HPDE6-E6E7 (cell line): ENCODE measurements around the gene ABCB9.
"Not testable (repeated sequence)": the region's sequence is repeated elsewhere in the genome, so short reads cannot be mapped to it uniquely, and the experiment has no call there.

ENCODE experiments used
- DNase-seq: peaks from one replicate; pipeline ENCODE4 v3.0.0; 2011; ENCODE audit warnings: missing footprints; ENCODE audit errors: extremely low spot score

ABCB9 gene

GRCh38 chr12:122895320-122895703 is 71.0 kb downstream of the ABCB9 start:
- no peak for DNase-seq

- no peak for DNase-seq
Measured at GRCh38 chr12:122894193-122895121, 71.8 kb downstream of the ABCB9 start.

GRCh38 chr12:122893208-122894153 is 72.8 kb downstream of the ABCB9 start:
- DNase-seq: no peak

GRCh38 chr12:122892724-122893123 is 73.5 kb downstream of the ABCB9 start:
- not testable (repeated sequence) for DNase-seq

GRCh38 chr12:122891661-122892525 is 74.4 kb downstream of the ABCB9 start:
- DNase-seq: no peak

- no peak for DNase-seq
Measured at GRCh38 chr12:122889761-122890520, 76.3 kb downstream of the ABCB9 start.

GRCh38 chr12:122888232-122888752 is 78.0 kb downstream of the ABCB9 start:
- DNase-seq: peak; percentile 90

GRCh38 chr12:122887819-122888212 is 78.4 kb downstream of the ABCB9 start:
- no peak for DNase-seq

- DNase-seq: peak; percentile 86
Measured at GRCh38 chr12:122886851-122887818, 79.1 kb downstream of the ABCB9 start.

GRCh38 chr12:122886161-122886560 is 80.1 kb downstream of the ABCB9 start:
- DNase-seq: no peak

GRCh38 chr12:122884860-122885259 is 81.4 kb downstream of the ABCB9 start:
- DNase-seq: no peak

- DNase-seq: no peak
Measured at GRCh38 chr12:122884091-122884826, 82.0 kb downstream of the ABCB9 start.

- DNase-seq: no peak
Measured at GRCh38 chr12:122882908-122883558, 83.2 kb downstream of the ABCB9 start.

- DNase-seq: no peak
Measured at GRCh38 chr12:122880668-122881067, 85.6 kb downstream of the ABCB9 start.

- DNase-seq: no peak
Measured at GRCh38 chr12:122880155-122880667, 86.1 kb downstream of the ABCB9 start.
